ENCODE results near the gene PRPF6. TPM values are rescaled to one million over a fixed set of nuclear protein-coding genes. Genes with fewer than 3 reads are reported as not detected.

The PRPF6 gene
- total and polyA plus RNA-seq, 2 donors (not counting 1 experiment from before 2014, with no cell fraction given), result 31.7 to 82.9 TPM

GRCh38 chr20:64015635-64016034 lies 34.7 kb downstream of the PRPF6 start:
- H3K4me1 ChIP-seq (ENCODE audit: control insufficient read depth in 2 of 2, insufficient read depth in 2 of 2, low read length in 2 of 2), result peaks cover 0 to 8% of the 10 kb centered on the region in 2 donors
- DNase-seq, result no peak
- no peaks in the 10 kb centered on the region for H3K9me3 Mint-ChIP-seq (ENCODE audit: insufficient read depth)
- peaks cover 9% of the 10 kb centered on the region for H4K20me1 ChIP-seq (ENCODE audit: control insufficient read depth, insufficient read depth, low read length, poor library complexity, severe bottlenecking)
- TF ChIP-seq CTCF (IDR thresholded peaks at IDR 0.05) (no peak), EZH2 (IDR thresholded peaks at IDR 0.05; ENCODE audit: borderline replicate concordance, insufficient read depth, low read depth, low read length, poor library complexity, severe bottlenecking) (no peak)
- ATAC-seq (ENCODE audit: low read depth), result no peak
- ChIA-PET POLR2A (no interaction called here), CTCF (no interaction called here)
- 100% methylated on average over 1 of the region's 2 CpGs for WGBS (ENCODE audit: insufficient coverage)
- H2AFZ ChIP-seq (ENCODE audit: insufficient read depth, low read depth, low read length, poor library complexity, severe bottlenecking), result no peak overlapping the region
- no peaks in the 10 kb centered on the region for H3K27me3 ChIP-seq (replicated peaks in 1 of 4; ENCODE audit: control extremely low read depth in 1 of 4, control insufficient read depth in 3 of 4, insufficient read depth in 4 of 4, low read length in 3 of 4)
- peaks cover 2% of the 10 kb centered on the region for H3K4me1 Mint-ChIP-seq
- intact Hi-C loops (cut with micrococcal nuclease), result no loop called here
- no peak overlapping the region for H3K4me3 Mint-ChIP-seq
- no peak overlapping the region for H3K27ac ChIP-seq (ENCODE audit: low read length in 2 of 2)
- H3K79me2 ChIP-seq (ENCODE audit: control insufficient read depth, insufficient read depth, low read length), result no peaks in the 10 kb centered on the region
- no peak overlapping the region for H3K4me3 ChIP-seq (ENCODE audit: control extremely low read depth in 1 of 5, extremely low read depth in 1 of 5, insufficient read depth in 1 of 5, low read depth in 2 of 5, low read length in 4 of 5)
- H3K9me3 ChIP-seq (ENCODE audit: control extremely low read depth in 1 of 3, control insufficient read depth in 2 of 3, insufficient read depth in 1 of 3, low read length in 2 of 3), result peaks cover 0 to 8% (median 0%) of the 10 kb centered on the region in 3 donors
- H3K9ac ChIP-seq (ENCODE audit: low read length), result no peak overlapping the region
- no peaks in the 10 kb centered on the region for H3K27me3 Mint-ChIP-seq
- H3K36me3 ChIP-seq (replicated peaks in 1 of 2; ENCODE audit: control extremely low read depth in 1 of 2, control insufficient read depth in 1 of 2, extremely low read depth in 1 of 2, insufficient read depth in 2 of 2, low read length in 1 of 2), result peaks cover 4 to 74% of the 10 kb centered on the region in 2 experiments
- H3K27ac Mint-ChIP-seq, result no peak overlapping the region
- no peak overlapping the region for H3K4me2 ChIP-seq (replicated peaks; ENCODE audit: low read depth, low read length, poor library complexity, severe bottlenecking)

GRCh38 chr20:64021124-64021975 lies 40.4 kb downstream of the PRPF6 start:
- no peak overlapping the region for H3K4me3 Mint-ChIP-seq
- H3K9me3 ChIP-seq (ENCODE audit: control extremely low read depth in 1 of 3, control insufficient read depth in 2 of 3, insufficient read depth in 1 of 3, low read length in 2 of 3), result no peaks in the 10 kb centered on the region
- H3K27me3 Mint-ChIP-seq, result no peaks in the 10 kb centered on the region
- TF ChIP-seq EZH2 (IDR thresholded peaks at IDR 0.05; ENCODE audit: borderline replicate concordance, insufficient read depth, low read depth, low read length, poor library complexity, severe bottlenecking) (no peak), CTCF (IDR thresholded peaks at IDR 0.05) (no peak)
- intact Hi-C loops (cut with micrococcal nuclease), result no loop called here
- 97% methylated on average over 35 of the region's 36 CpGs for WGBS (ENCODE audit: insufficient coverage)
- no peak for ATAC-seq (ENCODE audit: low read depth)
- no peak overlapping the region for H3K27ac Mint-ChIP-seq
- H3K27me3 ChIP-seq (replicated peaks in 1 of 4; ENCODE audit: control extremely low read depth in 1 of 4, control insufficient read depth in 3 of 4, insufficient read depth in 4 of 4, low read length in 3 of 4), result no peaks in the 10 kb centered on the region
- no peak overlapping the region for H3K27ac ChIP-seq (ENCODE audit: low read length in 2 of 2)
- H3K9ac ChIP-seq (ENCODE audit: low read length), result no peak overlapping the region
- POLR2A ChIA-PET, result no interaction called here
- CTCF ChIA-PET, result no interaction called here
- no peaks in the 10 kb centered on the region for H3K9me3 Mint-ChIP-seq (ENCODE audit: insufficient read depth)
- no peaks in the 10 kb centered on the region for H3K4me1 Mint-ChIP-seq
- no peak for DNase-seq
- peaks cover 31% of the 10 kb centered on the region for H3K79me2 ChIP-seq (ENCODE audit: control insufficient read depth, insufficient read depth, low read length)
- peaks cover 55% of the 10 kb centered on the region for H4K20me1 ChIP-seq (ENCODE audit: control insufficient read depth, insufficient read depth, low read length, poor library complexity, severe bottlenecking)
- H2AFZ ChIP-seq (ENCODE audit: insufficient read depth, low read depth, low read length, poor library complexity, severe bottlenecking), result no peak overlapping the region
- H3K36me3 ChIP-seq (replicated peaks in 1 of 2; ENCODE audit: control extremely low read depth in 1 of 2, control insufficient read depth in 1 of 2, extremely low read depth in 1 of 2, insufficient read depth in 2 of 2, low read length in 1 of 2), result peaks cover 0 to 82% of the 10 kb centered on the region in 2 experiments
- no peak overlapping the region for H3K4me3 ChIP-seq (ENCODE audit: control extremely low read depth in 1 of 5, extremely low read depth in 1 of 5, insufficient read depth in 1 of 5, low read depth in 2 of 5, low read length in 4 of 5)
- no peak overlapping the region for H3K4me2 ChIP-seq (replicated peaks; ENCODE audit: low read depth, low read length, poor library complexity, severe bottlenecking)
- no peaks in the 10 kb centered on the region for H3K4me1 ChIP-seq (ENCODE audit: control insufficient read depth in 2 of 2, insufficient read depth in 2 of 2, low read length in 2 of 2)
